HEK293 (cell line): Measurements from ENCODE around the gene LMO4.
A peak's percentile ranks its signal among the peaks of the same experiment; 100 is the strongest.

Source experiments
- KLF7 ChIP-seq: fragments of 450-650 bp; formaldehyde crosslinking; IDR thresholded peaks from 2 replicates; pipeline ENCODE4 v1.5.1; 2016; ENCODE audit warnings: missing biosample characterization, missing genetic modification characterization, borderline replicate concordance
- SP7 ChIP-seq: fragments of 450-650 bp; formaldehyde crosslinking; IDR thresholded peaks from 2 replicates; pipeline ENCODE4 v1.5.1; 2016; ENCODE audit warnings: missing biosample characterization, missing genetic modification characterization
- TRIM28 ChIP-seq: IDR thresholded peaks from 2 replicates; pipeline ENCODE4 v1.6.1; 2011; ENCODE audit warnings: low read length, control low read depth, borderline replicate concordance
- WT1 ChIP-seq: fragments of 450-650 bp; formaldehyde crosslinking; IDR thresholded peaks from 2 replicates; pipeline ENCODE4 v1.5.1; 2016; ENCODE audit warnings: missing biosample characterization, missing genetic modification characterization
- ZFP3 ChIP-seq: fragments of 450-650 bp; formaldehyde crosslinking; IDR thresholded peaks from 2 replicates; pipeline ENCODE4 v1.5.1; 2016; ENCODE audit warnings: low read depth, missing biosample characterization, missing genetic modification characterization
- ZNF146 ChIP-seq: fragments of 450-650 bp; formaldehyde crosslinking; IDR thresholded peaks from 2 replicates; pipeline ENCODE4 v1.5.1; 2016; ENCODE audit warnings: missing biosample characterization, missing genetic modification characterization
- ZNF211 ChIP-seq: fragments of 450-650 bp; formaldehyde crosslinking; IDR thresholded peaks from 2 replicates; pipeline ENCODE4 v1.5.1; 2016; ENCODE audit warnings: low read depth, missing biosample characterization, missing genetic modification characterization
- ZNF274 ChIP-seq, 2 experiments: fragments of 200-500 bp in 1 of 2; fragments of 450-650 bp in 1 of 2; sonication (Bioruptor generic) in 1 of 2; formaldehyde crosslinking in 1 of 2; IDR thresholded peaks; 2 replicates each; pipeline versions ENCODE4 v1.5.1 to v1.6.1; 2014 to 2016; ENCODE audit warnings: borderline replicate concordance in 1 of 2, inconsistent platforms in 1 of 2, low read length in 1 of 2, missing biosample characterization in 1 of 2, missing genetic modification characterization in 1 of 2
- ZNF292 ChIP-seq: fragments of 450-650 bp; formaldehyde crosslinking; IDR thresholded peaks from 2 replicates; pipeline ENCODE4 v1.5.1; 2016; ENCODE audit warnings: low read depth, missing biosample characterization, missing genetic modification characterization, borderline replicate concordance
- ZNF398 ChIP-seq: fragments of 450-650 bp; formaldehyde crosslinking; IDR thresholded peaks from 2 replicates; pipeline ENCODE4 v1.5.1; 2017; ENCODE audit warnings: missing biosample characterization, missing genetic modification characterization
- ZNF473 ChIP-seq: fragments of 450-650 bp; formaldehyde crosslinking; IDR thresholded peaks from 2 replicates; pipeline ENCODE4 v1.5.1; 2017; ENCODE audit warnings: missing biosample characterization, missing genetic modification characterization
- ZNF521 ChIP-seq: fragments of 450-650 bp; formaldehyde crosslinking; IDR thresholded peaks from 2 replicates; pipeline ENCODE4 v1.5.1; 2017; ENCODE audit warnings: missing biosample characterization, mild to moderate bottlenecking, missing genetic modification characterization
- ZNF596 ChIP-seq: fragments of 450-650 bp; IDR thresholded peaks from 2 replicates; pipeline ENCODE4 v1.5.0; 2018; ENCODE audit warnings: missing biosample characterization, mild to moderate bottlenecking, missing genetic modification characterization, moderate library complexity
- ZNF768 ChIP-seq: fragments of 450-650 bp; formaldehyde crosslinking; IDR thresholded peaks from 2 replicates; pipeline ENCODE4 v1.5.1; 2018; ENCODE audit warnings: missing biosample characterization, mild to moderate bottlenecking, missing genetic modification characterization
- TF ChIP-seq, protein P1 (sequence below): fragments of 450-650 bp; formaldehyde crosslinking; IDR thresholded peaks from 2 replicates; pipeline ENCODE4 v1.5.1; 2017; ENCODE audit warnings: missing biosample characterization, mild to moderate bottlenecking, missing genetic modification characterization, moderate library complexity
- TF ChIP-seq, protein P2 (sequence below): fragments of 450-650 bp; formaldehyde crosslinking; IDR thresholded peaks from 2 replicates; pipeline ENCODE4 v1.5.1; 2016; ENCODE audit warnings: missing biosample characterization, missing genetic modification characterization, low read depth
- TF ChIP-seq, protein P3 (sequence below): fragments of 450-650 bp; formaldehyde crosslinking; IDR thresholded peaks from 2 replicates; pipeline ENCODE4 v1.5.1; 2017; ENCODE audit warnings: missing biosample characterization, missing genetic modification characterization
- TF ChIP-seq, protein P4 (sequence below): fragments of 450-650 bp; formaldehyde crosslinking; IDR thresholded peaks from 2 replicates; pipeline ENCODE4 v1.5.1; 2016; ENCODE audit warnings: missing biosample characterization, missing genetic modification characterization
- TF ChIP-seq, protein P5 (sequence below): fragments of 450-650 bp; formaldehyde crosslinking; IDR thresholded peaks from 2 replicates; pipeline ENCODE4 v1.5.1; 2016; ENCODE audit warnings: missing biosample characterization, missing genetic modification characterization

Gene LMO4

GRCh38 chr1:87325982-87326738, 2.5 kb upstream of the LMO4 start (continued):
- TF ChIP-seq ZNF521 (tag by site-specific recombination) (no peak), ZNF146 (tag by site-specific recombination) (no peak), ZFP3 (tag by site-specific recombination) (no peak), ZNF398 (no peak), WT1 (tag by site-specific recombination) (peak; percentile 84), ZNF473 (tag by site-specific recombination) (no peak), ZNF211 (tag by site-specific recombination) (no peak), ZNF596 (tag by site-specific recombination) (no peak), ZNF292 (tag by site-specific recombination) (no peak), ZNF274 (IDR thresholded peaks at IDR 0.05; ENCODE audit: low read length) (no peak), ZNF274 (tag by site-specific recombination; IDR thresholded peaks at IDR 0.05; ENCODE audit: borderline replicate concordance) (no peak), SP7 (tag by site-specific recombination) (peak; percentile 14; the same call in 1 of the 2 replicates), ZNF768 (tag by site-specific recombination) (no peak), KLF7 (tag by site-specific recombination) (no peak), TRIM28 (peak; percentile 62; the same call in 1 of the 2 replicates)
- TF ChIP-seq, protein P1, sequence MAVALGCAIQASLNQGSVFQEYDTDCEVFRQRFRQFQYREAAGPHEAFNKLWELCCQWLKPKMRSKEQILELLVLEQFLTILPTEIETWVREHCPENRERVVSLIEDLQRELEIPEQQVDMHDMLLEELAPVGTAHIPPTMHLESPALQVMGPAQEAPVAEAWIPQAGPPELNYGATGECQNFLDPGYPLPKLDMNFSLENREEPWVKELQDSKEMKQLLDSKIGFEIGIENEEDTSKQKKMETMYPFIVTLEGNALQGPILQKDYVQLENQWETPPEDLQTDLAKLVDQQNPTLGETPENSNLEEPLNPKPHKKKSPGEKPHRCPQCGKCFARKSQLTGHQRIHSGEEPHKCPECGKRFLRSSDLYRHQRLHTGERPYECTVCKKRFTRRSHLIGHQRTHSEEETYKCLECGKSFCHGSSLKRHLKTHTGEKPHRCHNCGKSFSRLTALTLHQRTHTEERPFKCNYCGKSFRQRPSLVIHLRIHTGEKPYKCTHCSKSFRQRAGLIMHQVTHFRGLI (tag by site-specific recombination) = no peak
- TF ChIP-seq, protein P2, sequence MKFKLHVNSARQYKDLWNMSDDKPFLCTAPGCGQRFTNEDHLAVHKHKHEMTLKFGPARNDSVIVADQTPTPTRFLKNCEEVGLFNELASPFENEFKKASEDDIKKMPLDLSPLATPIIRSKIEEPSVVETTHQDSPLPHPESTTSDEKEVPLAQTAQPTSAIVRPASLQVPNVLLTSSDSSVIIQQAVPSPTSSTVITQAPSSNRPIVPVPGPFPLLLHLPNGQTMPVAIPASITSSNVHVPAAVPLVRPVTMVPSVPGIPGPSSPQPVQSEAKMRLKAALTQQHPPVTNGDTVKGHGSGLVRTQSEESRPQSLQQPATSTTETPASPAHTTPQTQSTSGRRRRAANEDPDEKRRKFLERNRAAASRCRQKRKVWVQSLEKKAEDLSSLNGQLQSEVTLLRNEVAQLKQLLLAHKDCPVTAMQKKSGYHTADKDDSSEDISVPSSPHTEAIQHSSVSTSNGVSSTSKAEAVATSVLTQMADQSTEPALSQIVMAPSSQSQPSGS (tag by site-specific recombination) = no peak
- TF ChIP-seq, protein P3, sequence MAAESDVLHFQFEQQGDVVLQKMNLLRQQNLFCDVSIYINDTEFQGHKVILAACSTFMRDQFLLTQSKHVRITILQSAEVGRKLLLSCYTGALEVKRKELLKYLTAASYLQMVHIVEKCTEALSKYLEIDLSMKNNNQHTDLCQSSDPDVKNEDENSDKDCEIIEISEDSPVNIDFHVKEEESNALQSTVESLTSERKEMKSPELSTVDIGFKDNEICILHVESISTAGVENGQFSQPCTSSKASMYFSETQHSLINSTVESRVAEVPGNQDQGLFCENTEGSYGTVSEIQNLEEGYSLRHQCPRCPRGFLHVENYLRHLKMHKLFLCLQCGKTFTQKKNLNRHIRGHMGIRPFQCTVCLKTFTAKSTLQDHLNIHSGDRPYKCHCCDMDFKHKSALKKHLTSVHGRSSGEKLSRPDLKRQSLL (tag by site-specific recombination) = no peak
- TF ChIP-seq, protein P4, sequence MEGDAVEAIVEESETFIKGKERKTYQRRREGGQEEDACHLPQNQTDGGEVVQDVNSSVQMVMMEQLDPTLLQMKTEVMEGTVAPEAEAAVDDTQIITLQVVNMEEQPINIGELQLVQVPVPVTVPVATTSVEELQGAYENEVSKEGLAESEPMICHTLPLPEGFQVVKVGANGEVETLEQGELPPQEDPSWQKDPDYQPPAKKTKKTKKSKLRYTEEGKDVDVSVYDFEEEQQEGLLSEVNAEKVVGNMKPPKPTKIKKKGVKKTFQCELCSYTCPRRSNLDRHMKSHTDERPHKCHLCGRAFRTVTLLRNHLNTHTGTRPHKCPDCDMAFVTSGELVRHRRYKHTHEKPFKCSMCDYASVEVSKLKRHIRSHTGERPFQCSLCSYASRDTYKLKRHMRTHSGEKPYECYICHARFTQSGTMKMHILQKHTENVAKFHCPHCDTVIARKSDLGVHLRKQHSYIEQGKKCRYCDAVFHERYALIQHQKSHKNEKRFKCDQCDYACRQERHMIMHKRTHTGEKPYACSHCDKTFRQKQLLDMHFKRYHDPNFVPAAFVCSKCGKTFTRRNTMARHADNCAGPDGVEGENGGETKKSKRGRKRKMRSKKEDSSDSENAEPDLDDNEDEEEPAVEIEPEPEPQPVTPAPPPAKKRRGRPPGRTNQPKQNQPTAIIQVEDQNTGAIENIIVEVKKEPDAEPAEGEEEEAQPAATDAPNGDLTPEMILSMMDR (tag by site-specific recombination) = peak; percentile 16; the same call in 1 of the 2 replicates
- TF ChIP-seq, protein P5, sequence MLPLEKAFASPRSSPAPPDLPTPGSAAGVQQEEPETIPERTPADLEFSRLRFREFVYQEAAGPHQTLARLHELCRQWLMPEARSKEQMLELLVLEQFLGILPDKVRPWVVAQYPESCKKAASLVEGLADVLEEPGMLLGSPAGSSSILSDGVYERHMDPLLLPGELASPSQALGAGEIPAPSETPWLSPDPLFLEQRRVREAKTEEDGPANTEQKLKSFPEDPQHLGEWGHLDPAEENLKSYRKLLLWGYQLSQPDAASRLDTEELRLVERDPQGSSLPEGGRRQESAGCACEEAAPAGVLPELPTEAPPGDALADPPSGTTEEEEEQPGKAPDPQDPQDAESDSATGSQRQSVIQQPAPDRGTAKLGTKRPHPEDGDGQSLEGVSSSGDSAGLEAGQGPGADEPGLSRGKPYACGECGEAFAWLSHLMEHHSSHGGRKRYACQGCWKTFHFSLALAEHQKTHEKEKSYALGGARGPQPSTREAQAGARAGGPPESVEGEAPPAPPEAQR = no peak
